Endothelial cell of hepatic sinusoid (primary cell): ENCODE results near the gene PROM2.

ENCODE experiments used
- in situ Hi-C: cut with HindIII; loops from 2 replicates; pipeline ENCODE4 v1.10.0; 2017; ENCODE audit warnings: low sequenced_read_pairs

PROM2 gene

GRCh38 chr2:95282458-95282857, 8.2 kb downstream of the PROM2 start:
- in situ Hi-C loops, result no loop called here

GRCh38 chr2:95283562-95283961, 9.3 kb downstream of the PROM2 start:
- in situ Hi-C loops, result no loop called here

GRCh38 chr2:95284886-95285541, 10.8 kb downstream of the PROM2 start:
- in situ Hi-C loops, result no loop called here

GRCh38 chr2:95285542-95285932, 11.3 kb downstream of the PROM2 start:
- in situ Hi-C loops, result no loop called here

GRCh38 chr2:95287336-95287735, 13.1 kb downstream of the PROM2 start:
- in situ Hi-C loops, result no loop called here

- in situ Hi-C loops, result no loop called here
These were observed 13.6 kb downstream of the PROM2 start for GRCh38 chr2:95287806-95288205.

- in situ Hi-C loops, result no loop called here
These were observed 15.0 kb downstream of the PROM2 start for GRCh38 chr2:95289253-95289652.

- in situ Hi-C loops, result no loop called here
These were observed 17.0 kb downstream of the PROM2 start for GRCh38 chr2:95291222-95291621.

- in situ Hi-C loops, result no loop called here
These were observed 18.5 kb downstream of the PROM2 start for GRCh38 chr2:95292623-95293260.

GRCh38 chr2:95294579-95295250, 20.5 kb downstream of the PROM2 start:
- in situ Hi-C loops, result no loop called here

GRCh38 chr2:95295376-95295775, 21.1 kb downstream of the PROM2 start:
- in situ Hi-C loops, result no loop called here

- in situ Hi-C loops, result no loop called here
These were observed 21.8 kb downstream of the PROM2 start for GRCh38 chr2:95296011-95296410.

GRCh38 chr2:95296880-95297487, 22.7 kb downstream of the PROM2 start, which contains the start of gene KCNIP3:
Gene KCNIP3 (plus strand): TSS chr2:95297347. CDS start chr2:95297439, 92 bp downstream.
- in situ Hi-C loops, result no loop called here

- in situ Hi-C loops, result no loop called here
These were observed 23.6 kb downstream of the PROM2 start for GRCh38 chr2:95297639-95298395.

- in situ Hi-C loops, result no loop called here
These were observed 24.4 kb downstream of the PROM2 start for GRCh38 chr2:95298486-95299111.

GRCh38 chr2:95299961-95300360, 25.7 kb downstream of the PROM2 start:
- in situ Hi-C loops, result no loop called here

- in situ Hi-C loops, result no loop called here
These were observed 26.2 kb downstream of the PROM2 start for GRCh38 chr2:95300450-95300849.

GRCh38 chr2:95301186-95301585, 26.9 kb downstream of the PROM2 start:
- in situ Hi-C loops, result no loop called here

GRCh38 chr2:95301876-95302641, 27.8 kb downstream of the PROM2 start:
- in situ Hi-C loops, result no loop called here
